ENCODE data around the gene SPRR2A.
"Not testable (repeated sequence)": the region's sequence is repeated elsewhere in the genome, so short reads cannot be mapped to it uniquely, and the experiment has no call there.

Gene SPRR2A

DNA sequence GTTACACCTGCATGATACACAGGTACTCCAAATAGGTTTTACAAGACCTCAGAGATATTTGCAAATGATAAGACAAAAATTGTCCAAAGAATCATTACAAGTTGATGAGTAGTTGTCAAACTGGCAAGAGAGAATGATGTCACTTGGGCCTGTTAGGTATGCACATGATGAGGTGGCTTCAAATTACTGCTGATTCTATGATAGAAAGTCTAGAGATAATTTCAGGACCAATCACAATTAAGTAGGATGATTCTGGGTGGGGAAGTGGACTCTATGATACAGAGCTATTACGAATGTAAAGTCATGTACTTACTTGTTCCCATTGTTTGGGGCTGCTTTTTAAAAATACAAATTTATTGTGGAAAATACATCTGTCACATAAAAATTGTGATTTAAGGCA is 31.5 kb downstream of the SPRR2A start:
- no peak for DNase-seq (ENCODE audit: extremely low read depth in 1 of 2, low read depth in 1 of 2)

DNA sequence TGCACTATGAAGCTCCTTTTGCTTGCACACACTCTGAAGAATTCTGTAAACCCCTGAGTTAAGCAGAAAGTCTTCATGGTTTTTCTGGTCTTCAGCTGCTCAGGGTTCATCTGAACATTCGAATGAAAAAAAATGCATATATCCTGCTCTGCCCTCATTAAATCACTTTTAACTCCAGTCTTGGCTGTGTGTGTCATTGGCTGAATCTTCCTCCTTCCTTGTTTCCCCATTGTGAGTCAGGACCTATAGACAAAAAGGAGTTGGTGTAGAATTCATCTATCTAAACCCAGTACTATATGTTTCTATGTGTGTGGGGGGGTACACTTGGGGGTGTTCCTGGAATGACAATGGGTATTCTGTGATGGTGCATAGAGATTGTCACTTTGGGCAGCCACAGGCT is 32.9 kb downstream of the SPRR2A start:
- no peak for DNase-seq (ENCODE audit: extremely low read depth in 1 of 2, low read depth in 1 of 2)

DNA sequence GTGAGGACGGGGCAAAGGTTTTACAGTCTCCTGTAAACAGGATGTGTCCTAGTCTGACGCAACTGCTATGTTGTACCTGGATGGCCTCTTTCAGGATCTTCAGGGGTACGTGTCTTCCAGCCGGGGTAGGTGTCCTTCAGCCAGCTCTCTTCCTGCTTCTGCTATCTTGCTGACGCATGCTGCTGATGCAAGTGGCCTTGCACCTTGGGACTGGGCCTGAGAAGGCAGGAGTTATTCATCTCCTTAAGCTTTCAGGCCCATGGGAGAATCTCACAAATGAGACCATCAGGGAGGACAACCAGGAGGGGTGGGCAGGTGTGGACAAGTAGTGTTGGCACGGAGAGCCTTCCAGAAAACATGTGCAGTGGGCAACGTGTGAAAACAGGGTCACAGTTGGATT is 34.2 kb downstream of the SPRR2A start:
- no peak for DNase-seq (ENCODE audit: extremely low read depth in 1 of 2, low read depth in 1 of 2)

GRCh38 chr1:153022340-153022739 is 35.0 kb downstream of the SPRR2A start:
- DNase-seq (ENCODE audit: extremely low read depth in 1 of 2, low read depth in 1 of 2): not testable (repeated sequence)

GRCh38 chr1:153021829-153022228 is 35.5 kb downstream of the SPRR2A start:
- not testable (repeated sequence) for DNase-seq (ENCODE audit: extremely low read depth in 1 of 2, low read depth in 1 of 2)

DNA sequence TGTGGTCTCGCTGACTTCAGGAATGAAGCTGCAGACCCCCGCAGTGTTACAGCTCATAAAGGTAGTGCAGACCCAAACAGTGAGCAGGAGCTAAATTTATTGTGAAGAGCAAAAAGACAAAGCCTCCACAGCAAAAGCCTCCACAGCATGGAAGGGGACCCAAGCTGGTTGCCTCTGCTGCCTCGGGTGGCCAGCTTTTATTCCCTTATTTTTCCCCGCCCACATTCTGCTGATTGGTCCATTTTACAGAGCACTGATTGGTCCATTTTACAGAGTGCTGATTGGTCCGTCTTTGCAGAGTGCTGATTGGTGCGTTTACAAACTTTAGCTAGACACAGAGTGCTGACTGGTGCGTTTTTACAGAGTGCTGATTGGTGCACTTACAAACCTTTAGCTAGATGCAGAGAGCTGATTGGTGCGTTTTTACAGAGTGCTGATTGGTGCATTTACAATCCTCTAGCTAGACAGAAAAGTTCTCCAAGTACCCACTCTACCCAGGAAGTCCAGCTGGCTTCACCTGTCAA is 46.0 kb downstream of the SPRR2A start:
- not testable (repeated sequence) for DNase-seq (ENCODE audit: extremely low read depth in 1 of 2, low read depth in 1 of 2)
